H9 (cell line): ENCODE results near the gene ATP6V0B. TPM values are rescaled to one million over a fixed set of nuclear protein-coding genes. Genes with fewer than 3 reads are reported as not detected.
A peak's percentile ranks its signal among the peaks of the same experiment; 100 is the strongest.

ENCODE experiments used
- DNase-seq: peaks from one replicate; pipeline ENCODE4 v3.0.0-alpha.2; 2017
- H2AFZ ChIP-seq: one replicate; pipeline ENCODE4 v1.6.1; 2013; ENCODE audit warnings: mild to moderate bottlenecking, low read length, control low read depth, moderate library complexity
- H2AK5ac ChIP-seq: 2 replicates; pipeline ENCODE4 v1.6.1; 2013; ENCODE audit warnings: low read length, control low read depth, mixed read lengths; ENCODE audit not compliant: insufficient read length
- H2BK120ac ChIP-seq: one replicate; pipeline ENCODE4 v1.6.1; 2013; ENCODE audit warnings: low read depth, mild to moderate bottlenecking, low read length, control low read depth, inconsistent platforms; ENCODE audit not compliant: poor library complexity, severe bottlenecking
- H2BK12ac ChIP-seq: 2 replicates; pipeline ENCODE4 v1.6.1; 2013; ENCODE audit warnings: low read length, control low read depth, mixed read lengths, low read depth; ENCODE audit not compliant: insufficient read length
- H2BK15ac ChIP-seq: 2 replicates; pipeline ENCODE4 v1.6.1; 2013; ENCODE audit warnings: low read depth, low read length, control low read depth
- H2BK20ac ChIP-seq: one replicate; pipeline ENCODE4 v1.6.1; 2013; ENCODE audit warnings: low read depth, mild to moderate bottlenecking, low read length, control low read depth, inconsistent platforms; ENCODE audit not compliant: poor library complexity, severe bottlenecking
- H2BK5ac ChIP-seq: 2 replicates; pipeline ENCODE4 v1.6.1; 2013; ENCODE audit warnings: low read length, control low read depth, mixed read lengths; ENCODE audit not compliant: insufficient read length
- H3K14ac ChIP-seq: 2 replicates; pipeline ENCODE4 v1.6.1; 2013; ENCODE audit warnings: low read length, control low read depth; ENCODE audit not compliant: insufficient read depth
- H3K18ac ChIP-seq: 2 replicates; pipeline ENCODE4 v1.6.1; 2013; ENCODE audit warnings: low read depth, mild to moderate bottlenecking, mixed read lengths, low read length, control low read depth; ENCODE audit not compliant: insufficient read length
- H3K23ac ChIP-seq: 2 replicates; pipeline ENCODE4 v1.6.1; 2013; ENCODE audit warnings: low read length, control low read depth, mixed read lengths, low read depth; ENCODE audit not compliant: insufficient read length
- H3K23me2 ChIP-seq: 2 replicates; pipeline ENCODE4 v1.6.1; 2013; ENCODE audit warnings: low read depth, mild to moderate bottlenecking, mixed read lengths, low read length, control low read depth; ENCODE audit not compliant: insufficient read length, poor library complexity, severe bottlenecking
- H3K27ac ChIP-seq: 2 replicates; pipeline ENCODE4 v1.5.1; 2013; ENCODE audit warnings: low read length, control low read depth, mixed read lengths, low read depth; ENCODE audit not compliant: insufficient read length
- H3K27me3 ChIP-seq: 2 replicates; pipeline ENCODE4 v1.6.1; 2013; ENCODE audit warnings: low read length, control low read depth, inconsistent platforms; ENCODE audit not compliant: insufficient read depth
- H3K4ac ChIP-seq: 2 replicates; pipeline ENCODE4 v1.6.1; 2013; ENCODE audit warnings: low read depth, mild to moderate bottlenecking, control low read depth, inconsistent platforms, low read length, moderate library complexity
- H3K4me1 ChIP-seq: 2 replicates; pipeline ENCODE4 v1.6.1; 2013; ENCODE audit warnings: low read length, control low read depth, inconsistent platforms; ENCODE audit not compliant: insufficient read depth
- H3K4me2 ChIP-seq: 2 replicates; pipeline ENCODE4 v1.6.1; 2013; ENCODE audit warnings: low read length, control low read depth, mixed read lengths; ENCODE audit not compliant: insufficient read length, insufficient read depth
- H3K56ac ChIP-seq: 2 replicates; pipeline ENCODE4 v1.6.1; 2013; ENCODE audit warnings: low read depth, mild to moderate bottlenecking, mixed read lengths, low read length, control low read depth; ENCODE audit not compliant: insufficient read length
- H3K79me1 ChIP-seq: 2 replicates; pipeline ENCODE4 v1.6.1; 2013; ENCODE audit warnings: low read depth, mild to moderate bottlenecking, moderate library complexity, low read length, control low read depth, inconsistent platforms; ENCODE audit not compliant: insufficient read depth, poor library complexity, severe bottlenecking
- H3K79me2 ChIP-seq: 2 replicates; pipeline ENCODE4 v1.6.1; 2013; ENCODE audit warnings: low read length, control low read depth, inconsistent platforms; ENCODE audit not compliant: insufficient read depth
- H3K9ac ChIP-seq: 2 replicates; pipeline ENCODE4 v1.6.1; 2013; ENCODE audit warnings: low read length, control low read depth, mixed read lengths; ENCODE audit not compliant: insufficient read length; ENCODE audit errors: extremely low read depth
- H3K9me3 ChIP-seq: one replicate; pipeline ENCODE4 v1.6.1; 2013; ENCODE audit warnings: low read depth, low read length, inconsistent platforms; ENCODE audit not compliant: control insufficient read depth
- H3T11ph ChIP-seq: one replicate; pipeline ENCODE4 v1.6.1; 2013; ENCODE audit warnings: mild to moderate bottlenecking, low read length, control low read depth, inconsistent platforms
- H4K20me1 ChIP-seq: one replicate; pipeline ENCODE4 v1.6.1; 2013; ENCODE audit not compliant: control insufficient read depth, insufficient read length, insufficient read depth
- H4K5ac ChIP-seq: 2 replicates; pipeline ENCODE4 v1.6.1; 2013; ENCODE audit warnings: low read depth, mild to moderate bottlenecking, mixed read lengths, low read length, control low read depth; ENCODE audit not compliant: insufficient read length
- H4K8ac ChIP-seq: replicated peaks from 2 replicates; pipeline ENCODE4 v1.6.1; 2013; ENCODE audit warnings: low read length, control low read depth, mixed read lengths, low read depth; ENCODE audit not compliant: insufficient read length
- H4K91ac ChIP-seq: 2 replicates; pipeline ENCODE4 v1.6.1; 2013; ENCODE audit warnings: low read depth, mild to moderate bottlenecking, moderate library complexity, mixed read lengths, low read length, control low read depth; ENCODE audit not compliant: insufficient read length
- H3K27ac Mint-ChIP-seq, 3 experiments: 2 replicates in 2 of 3; 3 replicates in 1 of 3; pipeline ENCODE4 v1.8.0; 2020 to 2021; ENCODE audit warnings: mixed read lengths in 3 of 3, mild to moderate bottlenecking in 1 of 3, moderate library complexity in 1 of 3
- H3K27me3 Mint-ChIP-seq: 2 replicates; pipeline ENCODE4 v1.8.0; 2021; ENCODE audit warnings: low read depth, mild to moderate bottlenecking, moderate library complexity, mixed read lengths
- H3K36me3 Mint-ChIP-seq, 3 experiments: 2 replicates in 2 of 3; 3 replicates in 1 of 3; pipeline ENCODE4 v1.8.0; 2020 to 2021; ENCODE audit warnings: low read depth in 3 of 3, mixed read lengths in 3 of 3; ENCODE audit not compliant: insufficient read depth in 1 of 3
- H3K4me1 Mint-ChIP-seq, 2 experiments: 2 replicates each; pipeline ENCODE4 v1.8.0; 2020; ENCODE audit warnings: mixed read lengths in 2 of 2
- H3K4me3 Mint-ChIP-seq, 2 experiments: 2 replicates in 1 of 2; 3 replicates in 1 of 2; pipeline ENCODE4 v1.8.0; 2020 to 2021; ENCODE audit warnings: mild to moderate bottlenecking in 2 of 2, mixed read lengths in 2 of 2, moderate library complexity in 1 of 2
- H3K9me3 Mint-ChIP-seq, 2 experiments: 2 replicates in 1 of 2; 3 replicates in 1 of 2; pipeline ENCODE4 v1.8.0; 2020; ENCODE audit warnings: mild to moderate bottlenecking in 2 of 2, mixed read lengths in 2 of 2, moderate library complexity in 1 of 2
- WGBS: extraction: QIAGEN DNeasy Blood & Tissue Kit; methylation state at CpG from one replicate; pipeline ENCODE4 v1.1.7; 2013; ENCODE audit warnings: missing lambda C conversion rate, low lambda C conversion rate, mixed read lengths; ENCODE audit not compliant: insufficient read length; ENCODE audit errors: extremely low coverage; 5-methylcytosine and 5-hydroxymethylcytosine counted together
- total RNA-seq: library from RNA; stranded (reverse); gene quantifications from 2 replicates; pipeline ENCODE4 v1.2.1, GENCODE V29; 2021
- TF ChIP-seq, protein P1 (sequence below): fragments of 200-600 bp; sonication (generic); conservative IDR thresholded peaks from 3 replicates; pipeline ENCODE4 v1.8.0; 2021; ENCODE audit warnings: antibody characterized with exemption, mild to moderate bottlenecking

Gene ATP6V0B
- total RNA-seq, 1 experiment from 2014 or later, result 131 TPM

DNA sequence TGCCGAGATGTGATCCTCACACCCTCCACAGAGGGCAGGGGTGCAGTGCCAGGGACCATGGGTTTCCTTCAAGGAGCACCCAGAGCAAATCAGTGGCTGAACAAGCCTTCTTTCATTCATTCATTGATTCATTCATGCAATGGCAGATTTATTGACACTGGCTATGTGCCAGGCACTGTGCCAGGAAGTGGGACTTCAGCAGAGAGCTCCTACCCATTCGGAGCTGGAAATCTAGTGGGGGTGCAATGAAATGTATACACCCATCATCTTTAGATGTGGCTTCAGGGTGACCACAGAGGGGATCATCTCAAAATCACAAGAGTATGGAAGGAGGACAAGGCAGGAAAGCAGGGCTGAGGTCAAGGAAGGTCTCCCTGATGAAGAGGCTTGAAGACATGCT is 37.6 kb downstream of the ATP6V0B start:
- Histone ChIP-seq H3K18ac (no peak overlapping the region), H3T11ph (no peak overlapping the region), H3K9ac (no peak overlapping the region), H3K23me2 (no peaks in the 10 kb centered on the region), H3K23ac (no peak overlapping the region), H2BK5ac (no peak overlapping the region), H3K27ac (no peak overlapping the region), H3K79me1 (no peaks in the 10 kb centered on the region), H2AFZ (no peak overlapping the region), H3K79me2 (no peaks in the 10 kb centered on the region), H2BK20ac (no peak overlapping the region), H3K27me3 (no peaks in the 10 kb centered on the region), H3K4me1 (peaks cover 3% of the 10 kb centered on the region; the same call in 1 of the 2 replicates), H2BK15ac (no peak overlapping the region), H2BK12ac (no peak overlapping the region), H4K8ac (no peak overlapping the region), H3K4me2 (no peak overlapping the region), H2AK5ac (no peak overlapping the region), H3K4ac (no peak overlapping the region), H4K91ac (no peak overlapping the region), H4K5ac (no peak overlapping the region), H3K9me3 (no peaks in the 10 kb centered on the region), H4K20me1 (no peaks in the 10 kb centered on the region), H3K14ac (no peak overlapping the region), H2BK120ac (no peak overlapping the region), H3K56ac (no peak overlapping the region)
- Mint-ChIP-seq H3K27me3 (no peaks in the 10 kb centered on the region; the same call in 1 of the 2 replicates), H3K36me3 (peaks cover 8 to 16% (median 12%) of the 10 kb centered on the region in 3 experiments; a peak in 6 of 7 replicates), H3K4me1 (peaks cover 15 to 31% of the 10 kb centered on the region in 2 experiments), H3K9me3 (no peaks in the 10 kb centered on the region), H3K27ac (peak overlapping the region in 1 of 3 experiments; percentile 28; a peak in 1 of 7 replicates), H3K4me3 (no peak overlapping the region)
- no peak for DNase-seq
- no CpG with 5 or more reads among the region's 2 CpGs for WGBS
- TF ChIP-seq, protein P1, sequence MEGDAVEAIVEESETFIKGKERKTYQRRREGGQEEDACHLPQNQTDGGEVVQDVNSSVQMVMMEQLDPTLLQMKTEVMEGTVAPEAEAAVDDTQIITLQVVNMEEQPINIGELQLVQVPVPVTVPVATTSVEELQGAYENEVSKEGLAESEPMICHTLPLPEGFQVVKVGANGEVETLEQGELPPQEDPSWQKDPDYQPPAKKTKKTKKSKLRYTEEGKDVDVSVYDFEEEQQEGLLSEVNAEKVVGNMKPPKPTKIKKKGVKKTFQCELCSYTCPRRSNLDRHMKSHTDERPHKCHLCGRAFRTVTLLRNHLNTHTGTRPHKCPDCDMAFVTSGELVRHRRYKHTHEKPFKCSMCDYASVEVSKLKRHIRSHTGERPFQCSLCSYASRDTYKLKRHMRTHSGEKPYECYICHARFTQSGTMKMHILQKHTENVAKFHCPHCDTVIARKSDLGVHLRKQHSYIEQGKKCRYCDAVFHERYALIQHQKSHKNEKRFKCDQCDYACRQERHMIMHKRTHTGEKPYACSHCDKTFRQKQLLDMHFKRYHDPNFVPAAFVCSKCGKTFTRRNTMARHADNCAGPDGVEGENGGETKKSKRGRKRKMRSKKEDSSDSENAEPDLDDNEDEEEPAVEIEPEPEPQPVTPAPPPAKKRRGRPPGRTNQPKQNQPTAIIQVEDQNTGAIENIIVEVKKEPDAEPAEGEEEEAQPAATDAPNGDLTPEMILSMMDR, result no peak
